Measurements from ENCODE around the gene EXOC4.
"Not testable (repeated sequence)": the region's sequence is repeated elsewhere in the genome, so short reads cannot be mapped to it uniquely, and the experiment has no call there.

GRCh38 chr7:134077560-134077959 lies 824.7 kb downstream of the EXOC4 start:
- TF ChIP-seq KLF15 (CRISPR knock-in tag; IDR thresholded peaks at IDR 0.05; ENCODE audit: borderline replicate concordance); ZNF235 (CRISPR knock-in tag; IDR thresholded peaks at IDR 0.05; ENCODE audit: borderline replicate concordance); TARDBP (CRISPR knock-in tag; IDR thresholded peaks at IDR 0.05); ZSCAN20 (CRISPR knock-in tag; IDR thresholded peaks at IDR 0.05; ENCODE audit: borderline replicate concordance); ZNF292 (CRISPR knock-in tag; IDR thresholded peaks at IDR 0.05; ENCODE audit: borderline replicate concordance, low read depth): not testable (repeated sequence)

Measured in HepG2 (cell line).